Activated B cell treated with CpG ODN at 0.5 μM for 24 hours (primary cell): ENCODE results near the gene AAK1. TPM values are rescaled to one million over a fixed set of nuclear protein-coding genes. Genes with fewer than 3 reads are reported as not detected.

ENCODE experiments used
- ATAC-seq: fragments of 200-7000 bp; cut with Tn5 transposase; one replicate; pipeline ENCODE4 v1.10.0; 2021; ENCODE audit warnings: low read depth, mild to moderate bottlenecking, moderate library complexity
- CTCF ChIA-PET: fragments of 350-600 bp; sonication (Branson Sonifier 250); formaldehyde crosslinking; loops from one replicate; lab custom pipeline; 2021; ENCODE audit warnings: antibody characterized with exemption; lab: Charles Lee
- POLR2A ChIA-PET: fragments of 350-600 bp; sonication (Branson Sonifier 250); formaldehyde crosslinking; loops from one replicate; lab custom pipeline; 2021; ENCODE audit warnings: antibody characterized with exemption; lab: Charles Lee
- DNase-seq: peaks from one replicate; pipeline ENCODE4 v3.0.0; 2022
- H3K27ac Mint-ChIP-seq: one replicate; pipeline ENCODE4 v1.8.0; 2020; ENCODE audit warnings: mixed read lengths
- H3K27me3 Mint-ChIP-seq: one replicate; pipeline ENCODE4 v1.8.0; 2021; ENCODE audit warnings: mixed read lengths
- H3K36me3 Mint-ChIP-seq: one replicate; pipeline ENCODE4 v1.8.0; 2021; ENCODE audit warnings: low read depth, mixed read lengths
- H3K4me1 Mint-ChIP-seq: one replicate; pipeline ENCODE4 v1.8.0; 2021; ENCODE audit warnings: mixed read lengths
- H3K4me3 Mint-ChIP-seq: one replicate; pipeline ENCODE4 v1.8.0; 2020; ENCODE audit warnings: mild to moderate bottlenecking, mixed read lengths
- H3K9me3 Mint-ChIP-seq: one replicate; pipeline ENCODE4 v1.8.0; 2020; ENCODE audit warnings: mixed read lengths
- CTCF ChIP-seq: fragments of 200-600 bp; IDR thresholded peaks from one replicate; pipeline ENCODE4 v1.8.0; 2022; ENCODE audit warnings: antibody characterized with exemption, mild to moderate bottlenecking
- intact Hi-C: fragments of 100-400 bp; cut with micrococcal nuclease; formaldehyde crosslinking; loops from one replicate; pipeline ENCODE4 v1.15.1; 2024
- total RNA-seq: library from RNA; stranded (reverse); gene quantifications from 2 replicates; pipeline ENCODE4 v1.2.3, GENCODE V29; 2022

The AAK1 gene
- total RNA-seq, 1 donor from 2014 or later, result 4.7 TPM

- no peaks in the 10 kb centered on the region for H3K36me3 Mint-ChIP-seq
- ATAC-seq (no peak), DNase-seq (no peak)
- H3K4me3 Mint-ChIP-seq, result no peak overlapping the region
- peaks cover 3% of the 10 kb centered on the region for H3K4me1 Mint-ChIP-seq
- no peaks in the 10 kb centered on the region for H3K9me3 Mint-ChIP-seq
- peaks cover 63% of the 10 kb centered on the region for H3K27me3 Mint-ChIP-seq
- intact Hi-C loops, result no loop called here
- TF ChIP-seq CTCF, result no peak
- CTCF ChIA-PET, result no interaction called here
- no peak overlapping the region for H3K27ac Mint-ChIP-seq
- POLR2A ChIA-PET, result no interaction called here
These were observed 43.3 kb upstream of the AAK1 start for GRCh38 chr2:69686813-69687212.

- Mint-ChIP-seq H3K27me3 (peaks cover 54% of the 10 kb centered on the region), H3K4me1 (peaks cover 6% of the 10 kb centered on the region), H3K27ac (no peak overlapping the region), H3K9me3 (no peaks in the 10 kb centered on the region), H3K36me3 (no peaks in the 10 kb centered on the region), H3K4me3 (no peak overlapping the region)
- ChIA-PET CTCF (no interaction called here), POLR2A (no interaction called here)
- no peak for DNase-seq
- no peak for ATAC-seq
- intact Hi-C loops, result no loop called here
- no peak for TF ChIP-seq CTCF
These were observed 41.9 kb upstream of the AAK1 start for GRCh38 chr2:69685321-69686048.

- POLR2A ChIA-PET, result no interaction called here
- H3K36me3 Mint-ChIP-seq, result no peaks in the 10 kb centered on the region
- H3K4me1 Mint-ChIP-seq, result peaks cover 14% of the 10 kb centered on the region
- H3K27ac Mint-ChIP-seq, result no peak overlapping the region
- intact Hi-C loops, result no loop called here
- H3K27me3 Mint-ChIP-seq, result peaks cover 55% of the 10 kb centered on the region
- CTCF ChIA-PET, result interaction anchor here (1.0 kb wide), 1 partner anchor 41 kb away, joined by 5 read pairs; no protein-coding TSS in a partner anchor
- no peak overlapping the region for H3K4me3 Mint-ChIP-seq
- DNase-seq (no peak), ATAC-seq (no peak)
- no peak for TF ChIP-seq CTCF
- no peaks in the 10 kb centered on the region for H3K9me3 Mint-ChIP-seq
These were observed 39.8 kb upstream of the AAK1 start for GRCh38 chr2:69683170-69683971.

- intact Hi-C loops, result no loop called here
- Mint-ChIP-seq H3K27ac (no peak overlapping the region), H3K27me3 (peaks cover 50% of the 10 kb centered on the region), H3K36me3 (no peaks in the 10 kb centered on the region), H3K9me3 (no peaks in the 10 kb centered on the region), H3K4me1 (peaks cover 14% of the 10 kb centered on the region), H3K4me3 (no peak overlapping the region)
- no peak for TF ChIP-seq CTCF
- POLR2A ChIA-PET, result no interaction called here
- ATAC-seq (no peak), DNase-seq (no peak)
- CTCF ChIA-PET, result no interaction called here
These were observed 39.0 kb upstream of the AAK1 start for GRCh38 chr2:69682525-69682924.

- peaks cover 40% of the 10 kb centered on the region for H3K27me3 Mint-ChIP-seq
- no peak overlapping the region for H3K4me3 Mint-ChIP-seq
- H3K4me1 Mint-ChIP-seq, result peaks cover 14% of the 10 kb centered on the region
- H3K9me3 Mint-ChIP-seq, result no peaks in the 10 kb centered on the region
- H3K27ac Mint-ChIP-seq, result no peak overlapping the region
- no peak for TF ChIP-seq CTCF
- POLR2A ChIA-PET, result no interaction called here
- intact Hi-C loops, result no loop called here
- ATAC-seq, result no peak
- CTCF ChIA-PET, result no interaction called here
- no peaks in the 10 kb centered on the region for H3K36me3 Mint-ChIP-seq
- no peak for DNase-seq
These were observed 36.6 kb upstream of the AAK1 start for GRCh38 chr2:69680001-69680675.
